Adrenal gland (tissue), 12 donors: Measurements from ENCODE around the gene FRRS1L. TPM values are rescaled to one million over a fixed set of nuclear protein-coding genes. Genes with fewer than 3 reads are reported as not detected.

ENCODE experiments used
- DNase-seq, 7 donors: peaks; one replicate each; pipeline ENCODE4 v3.0.0-alpha.2; 2019 to 2020
- H3K27ac ChIP-seq, 5 donors: fragments of 200-600 bp; sonication (generic) in 4 of 5; 1 replicate in 3 of 5; 2 replicates in 2 of 5; pipeline versions ENCODE4 v1.5.1 to v1.8.0; 2016 to 2020; ENCODE audit warnings: mild to moderate bottlenecking in 1 of 5
- H3K27me3 ChIP-seq: fragments of 200-600 bp; 2 replicates; pipeline ENCODE4 v1.8.0; 2021
- H3K36me3 ChIP-seq, 2 donors: fragments of 200-600 bp; replicated peaks in 1 of 2; 1 replicate in 1 of 2; 2 replicates in 1 of 2; pipeline versions ENCODE4 v1.5.1 to v1.8.0; 2018 to 2022
- H3K4me1 ChIP-seq, 2 donors: fragments of 200-600 bp; replicated peaks in 1 of 2; 1 replicate in 1 of 2; 2 replicates in 1 of 2; pipeline versions ENCODE4 v1.5.1 to v1.8.0; 2018 to 2021
- H3K4me3 ChIP-seq, 4 donors: fragments of 200-600 bp; sonication (generic) in 3 of 4; one replicate each; pipeline ENCODE4 v1.5.1; 2016 to 2018
- H3K9me3 ChIP-seq, 3 donors: fragments of 200-600 bp; sonication (generic) in 1 of 3; replicated peaks in 1 of 3; 1 replicate in 2 of 3; 2 replicates in 1 of 3; pipeline versions ENCODE4 v1.5.1 to v1.8.0; 2016 to 2021
- POLR2A ChIP-seq, 2 donors: fragments of 450-650 bp; IDR thresholded peaks; one replicate each; pipeline ENCODE4 v1.6.1; 2017; ENCODE audit warnings: antibody characterized with exemption in 2 of 2, mild to moderate bottlenecking in 2 of 2, moderate library complexity in 1 of 2
- WGBS, 4 donors: extraction: QIAGEN DNeasy Blood & Tissue Kit in 2 of 4; methylation state at CpG; one replicate each; pipeline versions ENCODE4 v1.1.5 to v1.1.7; 2013 to 2017; 5-methylcytosine and 5-hydroxymethylcytosine counted together
- intact Hi-C, 2 donors: fragments of 100-400 bp; cut with DNase I; formaldehyde crosslinking; loops; one replicate each; pipeline versions ENCODE4 v1.14.1 to v1.15.0; 2022 to 2023
- polyA plus RNA-seq, 3 donors: library from polyadenylated mRNA; stranded (reverse); fragments of 200-250 nt in 2 of 3; fragments of 350-450 nt in 1 of 3; fragmentation: Illumina TruSeq in 1 of 3; extraction: RNeasy Lipid Tissue Mini Kit (QIAGEN cat#74804) in 1 of 3; gene quantifications; one replicate each; pipeline ENCODE4 v1.2.3, GENCODE V29; 2013 to 2014
- total RNA-seq, 9 donors: library from RNA; depleted of rRNA in 4 of 9; stranded (reverse); fragments of >200 nt in 4 of 9; fragments of 120-200 nt in 1 of 9; fragmentation: NEBNext Ultra II Directional in 1 of 9; extraction: Animal tissue kit (Norgen Biotek cat#: 25700) in 1 of 9; gene quantifications; one replicate each; pipeline versions ENCODE4 v1.1.0 to v1.2.4, GENCODE V29; 2013 to 2023
- TF ChIP-seq, protein P1 (sequence below), 6 experiments: fragments of 450-650 bp in 4 of 6; fragments of 200-600 bp in 2 of 6; sonication (generic) in 1 of 6; IDR thresholded peaks; 1 replicate in 5 of 6; 2 replicates in 1 of 6; pipeline versions ENCODE4 v1.5.1 to v1.8.0; 2016 to 2021; ENCODE audit warnings: antibody characterized with exemption in 6 of 6, mild to moderate bottlenecking in 2 of 6, moderate library complexity in 1 of 6
- donor health status: healthy with polysubstance abuse.
- donor health status: Bipolar disorder and iron deficiency.
- donor health status: DM: yes; HTN: yes; CAD: no.
- donor health status: DM: no; HTN: no; CAD: no.
- donor health status: DM: no; HTN: no; CAD: no.
- donor health status: DM: yes; HTN: yes; CAD: no.

FRRS1L gene
- total and polyA plus RNA-seq, 12 donors, result 2.9 to 24.8 (median 14.8) TPM

DNA sequence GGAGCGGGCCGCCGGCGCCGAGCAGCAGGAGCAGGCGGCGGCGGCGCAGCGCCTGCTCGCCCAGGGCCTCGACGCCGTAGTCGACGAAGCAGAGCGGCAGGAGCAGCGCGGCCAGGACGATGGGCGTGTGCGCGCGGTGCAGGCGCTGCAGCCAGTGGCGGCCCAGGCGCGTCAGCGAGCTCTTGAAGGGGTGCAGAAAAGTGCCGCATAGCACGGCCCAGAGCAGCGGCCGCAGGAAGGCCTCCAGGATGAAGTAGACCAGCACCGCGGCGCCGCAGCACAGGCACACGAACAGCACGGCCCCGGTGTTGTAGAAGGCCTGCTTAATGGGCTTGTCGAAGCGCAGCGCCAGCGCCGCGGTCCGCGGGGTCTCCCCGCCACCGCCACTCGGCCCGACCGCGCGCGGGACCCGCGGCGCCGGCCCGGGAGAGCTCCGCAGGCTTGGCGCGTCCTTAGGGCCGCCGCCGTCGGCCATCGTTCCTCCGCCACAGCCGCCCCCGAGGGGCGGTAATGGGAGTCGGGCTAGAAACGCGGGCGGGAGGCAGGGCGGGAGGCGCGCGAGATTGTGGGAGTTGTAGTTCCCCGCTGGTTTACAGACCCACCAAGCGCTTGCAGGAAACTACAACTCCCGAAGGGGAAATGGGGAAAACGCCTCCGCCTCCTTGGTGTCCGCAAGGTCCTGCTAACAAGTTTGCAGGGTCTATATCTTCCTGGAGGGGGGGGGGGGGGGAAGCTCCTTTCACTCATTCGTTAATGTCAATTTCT lies 47.4 kb downstream of the FRRS1L start, which contains the start of gene TMEM245:
TSS of gene TMEM245 (minus strand) at position 509 of the 765 bp plus-strand sequence. CDS start at position 475, 34 bp downstream.
- TF ChIP-seq POLR2A (IDR thresholded peaks at IDR 0.05), result peak; percentile 75 to 91
- TF ChIP-seq, protein P1, sequence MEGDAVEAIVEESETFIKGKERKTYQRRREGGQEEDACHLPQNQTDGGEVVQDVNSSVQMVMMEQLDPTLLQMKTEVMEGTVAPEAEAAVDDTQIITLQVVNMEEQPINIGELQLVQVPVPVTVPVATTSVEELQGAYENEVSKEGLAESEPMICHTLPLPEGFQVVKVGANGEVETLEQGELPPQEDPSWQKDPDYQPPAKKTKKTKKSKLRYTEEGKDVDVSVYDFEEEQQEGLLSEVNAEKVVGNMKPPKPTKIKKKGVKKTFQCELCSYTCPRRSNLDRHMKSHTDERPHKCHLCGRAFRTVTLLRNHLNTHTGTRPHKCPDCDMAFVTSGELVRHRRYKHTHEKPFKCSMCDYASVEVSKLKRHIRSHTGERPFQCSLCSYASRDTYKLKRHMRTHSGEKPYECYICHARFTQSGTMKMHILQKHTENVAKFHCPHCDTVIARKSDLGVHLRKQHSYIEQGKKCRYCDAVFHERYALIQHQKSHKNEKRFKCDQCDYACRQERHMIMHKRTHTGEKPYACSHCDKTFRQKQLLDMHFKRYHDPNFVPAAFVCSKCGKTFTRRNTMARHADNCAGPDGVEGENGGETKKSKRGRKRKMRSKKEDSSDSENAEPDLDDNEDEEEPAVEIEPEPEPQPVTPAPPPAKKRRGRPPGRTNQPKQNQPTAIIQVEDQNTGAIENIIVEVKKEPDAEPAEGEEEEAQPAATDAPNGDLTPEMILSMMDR (IDR thresholded peaks at IDR 0.05), result no peak
- peaks cover 27 to 39% of the 10 kb centered on the region in 2 donors for H3K4me1 ChIP-seq
- no peaks in the 10 kb centered on the region for H3K9me3 ChIP-seq
- peak within 1 kb of the TSS; percentile 78 to 96 (median 90) for H3K27ac ChIP-seq
- WGBS, 4 donors, result 0 to 1% (median 0%) methylated on average over 7 to 88 of the region's 88 CpGs
- intact Hi-C loops, result loop anchor here in 1 of 2 donors (10.0 kb wide), 1 partner anchor 185 kb away; the partner anchor contains the start of genes ABITRAM and ELP1
- no peaks in the 10 kb centered on the region for H3K36me3 ChIP-seq
- no peaks in the 10 kb centered on the region for H3K27me3 ChIP-seq
- peak within 1 kb of the TSS; percentile 66 to 79 (median 70) for H3K4me3 ChIP-seq
- peak; percentile 96 to 99 (median 98) for DNase-seq

DNA sequence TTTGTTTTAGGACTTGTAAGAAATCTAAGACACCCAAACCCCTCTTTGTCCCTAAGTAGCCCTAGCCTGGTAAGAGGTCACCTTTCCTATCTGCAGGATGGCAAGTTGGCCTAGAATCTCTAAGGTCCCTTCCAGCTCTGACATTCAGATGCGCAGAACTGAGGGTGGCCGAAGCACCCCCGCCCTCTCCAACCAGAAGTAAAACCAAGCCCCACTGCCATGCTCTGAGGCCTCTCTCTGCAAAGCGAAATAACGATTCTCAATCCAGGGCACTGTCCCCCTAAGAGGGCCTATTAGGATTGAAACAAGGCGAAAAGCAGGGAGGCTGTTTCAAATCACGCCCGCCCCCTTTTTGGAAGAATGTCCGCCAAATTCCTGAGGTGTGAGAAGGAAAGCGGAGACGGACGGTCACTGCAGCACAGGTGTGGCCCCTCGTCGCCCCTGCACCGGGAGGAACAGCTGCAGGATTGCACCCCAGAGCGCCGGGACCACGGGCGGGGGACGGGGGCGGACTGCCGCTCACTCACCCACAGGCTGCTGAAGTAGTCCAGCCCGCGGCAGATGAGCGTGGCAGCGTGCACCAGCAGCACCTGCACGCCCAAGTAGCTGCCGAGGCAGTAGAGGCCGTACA lies 48.1 kb downstream of the FRRS1L start:
- no peak for TF ChIP-seq POLR2A (IDR thresholded peaks at IDR 0.05)
- TF ChIP-seq, protein P1 (IDR thresholded peaks at IDR 0.05), result no peak
- 1% methylated on average over 17 to 29 of the region's 29 CpGs for WGBS, 4 donors
- Histone ChIP-seq H3K27ac (peak overlapping the region; percentile 78 to 96 (median 90)), H3K9me3 (no peaks in the 10 kb centered on the region), H3K27me3 (no peaks in the 10 kb centered on the region), H3K4me1 (peaks cover 28 to 46% of the 10 kb centered on the region in 2 donors), H3K36me3 (no peaks in the 10 kb centered on the region), H3K4me3 (peak overlapping the region; percentile 66 to 79 (median 70))
- intact Hi-C loops, result no loop called here
- DNase-seq, result peak in 4 of 7 donors; percentile 11 to 43 (median 36)

DNA sequence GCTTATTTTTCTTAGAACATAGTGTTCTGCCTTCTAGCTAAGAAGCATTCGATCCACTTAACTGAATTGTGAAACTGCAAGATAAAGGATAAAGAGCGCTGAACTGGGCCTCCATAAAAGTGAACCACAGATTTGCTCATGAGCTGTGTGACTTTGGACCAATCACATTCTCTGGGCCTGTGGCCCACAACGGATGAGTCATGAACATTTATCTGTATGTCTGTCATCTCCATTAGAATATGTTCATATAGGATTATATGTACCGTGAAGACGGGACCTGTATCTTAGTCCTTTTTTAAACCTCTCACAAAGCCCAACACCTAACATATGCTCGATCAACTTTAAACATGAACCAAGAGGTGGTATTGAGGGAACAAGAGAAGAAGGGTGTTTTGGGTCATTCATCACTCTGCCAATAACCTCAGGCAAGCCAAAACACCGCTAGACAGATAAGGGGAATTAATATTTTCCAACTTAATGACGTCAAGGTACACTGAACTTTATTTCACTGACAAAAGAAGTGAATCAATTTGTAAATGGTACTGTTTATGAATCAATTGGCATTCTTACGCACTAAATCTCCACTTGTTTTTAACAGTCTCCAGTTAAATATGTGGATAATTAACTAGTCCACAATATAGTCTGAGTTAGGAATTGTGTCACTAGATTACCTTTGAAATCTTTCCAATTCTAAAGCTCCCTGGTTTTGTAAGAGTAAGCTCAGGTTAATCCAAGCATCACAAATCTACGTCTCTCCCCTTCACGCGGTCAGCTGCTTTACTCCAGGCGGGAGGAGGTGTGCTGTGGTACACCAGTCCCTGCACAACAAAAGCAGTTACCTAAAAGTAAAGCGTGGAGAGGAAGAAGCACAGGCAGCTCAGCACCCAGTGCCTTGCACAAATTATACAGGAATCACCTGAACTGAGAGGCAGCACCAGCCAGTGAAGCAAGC lies 48.9 kb downstream of the FRRS1L start:
- peak; percentile 65 to 92 (median 78) for DNase-seq
- H3K4me3 ChIP-seq, result peak overlapping the region in 3 of 4 donors; percentile 66 to 70 (median 69)
- intact Hi-C loops, result no loop called here
- no peaks in the 10 kb centered on the region for H3K36me3 ChIP-seq
- H3K9me3 ChIP-seq, result no peaks in the 10 kb centered on the region
- H3K27ac ChIP-seq, result peak overlapping the region; percentile 78 to 96 (median 90)
- no peaks in the 10 kb centered on the region for H3K27me3 ChIP-seq
- TF ChIP-seq POLR2A (IDR thresholded peaks at IDR 0.05), result peak in 1 of 2 donors; percentile 38
- TF ChIP-seq, protein P1 (IDR thresholded peaks at IDR 0.05), result no peak
- peaks cover 36 to 54% of the 10 kb centered on the region in 2 donors for H3K4me1 ChIP-seq
- WGBS, 4 donors, result 22 to 29% (median 26%) methylated on average over 14 of the region's 14 CpGs
